Stimulated activated CD4-positive, alpha-beta T cell treated with anti-CD3 and anti-CD28 coated beads, Interleukin-12 subunit alpha, Interleukin-12 subunit beta, amount 100 ng/mL, for 48 hours (primary cell): Measurements from ENCODE around the gene HIBCH.
A peak's percentile ranks its signal among the peaks of the same experiment; 100 is the strongest.
"Not testable (repeated sequence)": the region's sequence is repeated elsewhere in the genome, so short reads cannot be mapped to it uniquely, and the experiment has no call there.

Source experiments
- DNase-seq, 3 donors: peaks; one replicate each; pipeline ENCODE4 v3.0.0-alpha.2; 2020; ENCODE audit warnings: low read depth in 2 of 3, low spot score in 1 of 3

Gene HIBCH

DNA sequence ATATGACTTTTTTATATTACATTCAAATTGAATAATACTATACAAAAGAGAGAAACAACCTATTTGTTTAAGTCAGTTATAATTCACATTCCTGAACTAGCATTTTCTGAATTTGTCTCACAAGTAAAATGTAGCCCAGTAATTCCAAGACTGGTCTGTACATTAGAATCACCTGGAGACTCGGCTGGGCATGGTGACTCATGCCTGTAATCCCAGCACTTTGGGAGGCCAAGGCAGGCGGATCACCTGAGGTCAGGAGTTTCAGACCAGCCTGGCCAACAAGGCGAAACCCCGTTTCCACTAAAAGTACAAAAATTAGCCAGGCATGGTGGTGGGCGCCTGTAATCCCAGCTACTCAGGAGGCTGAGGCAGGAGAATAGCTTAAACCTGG lies 7.0 kb downstream of the HIBCH start:
- DNase-seq = not testable (repeated sequence)

DNA sequence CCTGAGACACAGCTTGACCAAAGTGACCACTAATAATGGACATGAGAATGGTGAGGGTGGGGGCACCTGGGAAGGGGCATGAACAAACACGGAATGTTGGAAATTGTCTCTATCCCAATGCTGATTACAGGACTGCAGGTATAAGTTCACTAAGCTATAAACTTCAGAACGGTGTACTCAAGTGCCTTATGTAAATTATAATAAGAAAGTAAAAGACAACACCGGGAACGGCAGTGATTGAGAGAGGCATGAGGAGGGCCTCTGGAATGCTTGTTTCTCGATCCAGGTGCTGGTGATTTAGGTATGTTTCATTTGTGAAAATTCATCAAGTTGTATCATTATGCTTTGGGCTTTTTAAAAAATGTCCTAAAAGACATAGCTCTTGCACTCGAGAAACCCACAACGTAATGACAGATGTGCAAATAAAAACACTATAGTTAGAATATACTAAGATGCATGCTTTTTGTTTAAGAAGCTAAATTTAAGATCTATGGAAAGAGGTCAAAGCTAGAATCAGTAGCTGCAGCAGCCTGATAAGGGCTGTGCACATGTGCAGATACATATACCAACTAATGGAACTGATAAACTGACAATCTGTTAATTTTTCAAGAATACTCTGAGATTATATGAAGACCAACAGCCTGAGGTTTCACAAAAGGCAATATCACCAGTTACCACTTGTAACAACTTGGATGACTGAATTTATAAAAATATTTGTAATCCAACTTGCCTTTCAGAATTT lies 7.6 kb downstream of the HIBCH start:
- no peak for DNase-seq

DNA sequence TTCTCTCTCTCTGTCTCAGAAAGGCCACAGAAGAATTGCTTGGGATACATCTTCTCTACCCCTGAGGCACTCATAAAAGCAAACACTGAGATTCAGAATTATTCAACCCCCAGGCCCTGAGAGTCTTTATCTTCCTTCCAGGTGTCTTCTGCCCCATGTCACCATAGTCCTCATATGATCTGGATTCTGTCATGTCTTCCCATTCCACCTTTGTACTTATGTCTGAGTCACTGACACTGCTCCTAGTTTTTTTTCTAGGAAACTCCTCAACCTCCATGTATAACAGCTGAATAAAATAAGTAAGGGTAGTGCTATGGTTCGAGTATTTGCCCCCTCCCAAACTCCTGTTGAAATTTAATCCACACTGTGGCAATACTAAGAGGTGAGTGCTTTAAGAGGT lies 11.6 kb downstream of the HIBCH start:
- no peak for DNase-seq

DNA sequence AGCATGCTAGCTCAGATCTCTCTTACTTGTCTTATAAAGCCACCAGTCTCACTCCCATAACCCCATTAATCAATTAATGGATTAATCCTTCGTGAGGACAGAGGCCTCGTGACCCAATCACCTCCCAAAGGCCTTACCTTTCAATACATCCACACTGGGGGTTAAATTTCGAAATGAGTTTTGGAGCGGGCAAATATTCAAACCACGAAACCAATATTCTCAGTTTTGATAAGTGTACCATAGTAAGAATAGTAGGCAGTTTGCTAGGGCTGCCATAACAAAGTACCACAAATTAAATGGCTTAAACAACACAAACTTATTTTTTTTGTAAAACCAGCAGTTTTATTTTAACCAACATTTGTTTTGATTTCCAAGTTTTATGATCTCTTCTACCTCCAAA lies 15.2 kb downstream of the HIBCH start:
- no peak for DNase-seq

DNA sequence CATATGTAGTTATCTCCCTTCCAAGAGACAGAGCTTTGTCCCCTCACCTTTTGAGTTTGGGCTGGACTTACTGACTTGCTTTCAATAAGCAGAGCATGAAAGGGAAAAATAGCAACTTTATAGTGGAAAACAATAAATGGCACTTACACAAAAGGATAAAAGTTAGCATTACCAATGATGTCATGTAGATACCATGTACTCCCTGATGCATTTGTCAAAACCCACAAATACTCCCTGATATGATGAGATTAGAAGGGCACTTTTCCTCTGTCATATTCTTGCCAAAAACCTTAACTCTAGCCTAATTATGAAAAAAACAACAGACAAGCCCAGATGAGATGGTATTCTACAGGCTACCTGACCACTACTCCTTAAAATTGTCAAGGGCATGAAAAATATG lies 16.0 kb downstream of the HIBCH start:
- no peak for DNase-seq

DNA sequence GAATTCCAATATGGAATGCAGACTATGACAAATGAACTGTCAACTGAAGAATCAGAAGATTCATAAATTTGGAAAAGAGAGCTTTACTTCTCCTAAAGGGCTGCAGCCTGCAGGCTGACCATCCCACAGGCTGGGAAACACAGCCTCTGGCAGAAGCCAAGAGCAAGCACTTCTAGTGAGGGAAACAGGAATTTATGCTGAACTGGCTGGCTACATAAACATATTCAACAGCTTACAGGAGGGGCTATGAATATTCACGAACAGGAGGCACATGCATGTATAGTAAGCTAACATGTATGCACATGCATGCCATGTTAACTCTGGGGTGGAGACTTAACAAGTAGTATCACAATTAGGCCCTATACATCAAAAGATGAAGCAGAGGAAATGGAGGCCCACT lies 17.6 kb downstream of the HIBCH start:
- DNase-seq = no peak

DNA sequence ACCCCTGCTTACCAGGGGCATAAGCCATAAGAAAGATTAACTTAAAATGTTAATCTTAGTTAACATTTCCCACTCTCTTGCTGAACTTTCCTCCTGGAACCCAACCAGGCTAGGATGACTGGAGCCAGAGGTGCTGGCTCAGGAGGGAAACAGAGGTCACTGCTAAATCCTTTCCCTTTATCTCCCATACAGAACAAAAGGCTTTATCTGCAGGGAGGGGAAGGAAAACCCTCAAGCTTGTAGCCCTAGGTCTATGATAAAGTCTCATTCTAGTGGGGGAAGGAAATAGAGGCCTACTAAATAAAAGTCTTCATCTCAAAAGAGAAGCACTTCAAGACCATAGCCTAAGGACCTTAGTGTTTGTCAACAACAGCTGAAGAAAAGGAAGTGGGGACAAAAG lies 18.6 kb downstream of the HIBCH start:
- no peak for DNase-seq

DNA sequence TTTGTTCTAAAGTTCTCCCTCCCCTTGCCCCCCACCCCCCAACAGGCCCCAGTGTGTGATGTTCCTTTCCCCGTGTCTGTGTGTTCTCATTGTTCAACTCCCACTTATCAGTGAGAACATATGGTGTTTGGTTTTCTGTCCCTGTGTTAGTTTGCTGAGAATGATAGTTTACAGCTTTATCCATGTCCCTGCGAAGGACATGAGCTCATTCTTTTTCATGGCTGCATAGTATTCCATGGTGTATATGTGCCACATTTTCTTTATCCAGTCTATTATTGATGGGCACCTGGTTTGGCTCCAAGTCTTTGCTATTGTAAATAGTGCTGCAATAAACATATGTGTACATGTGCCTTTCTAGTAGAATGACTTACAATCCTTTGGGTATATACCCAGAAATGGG lies 21.7 kb downstream of the HIBCH start:
- DNase-seq = not testable (repeated sequence)

DNA sequence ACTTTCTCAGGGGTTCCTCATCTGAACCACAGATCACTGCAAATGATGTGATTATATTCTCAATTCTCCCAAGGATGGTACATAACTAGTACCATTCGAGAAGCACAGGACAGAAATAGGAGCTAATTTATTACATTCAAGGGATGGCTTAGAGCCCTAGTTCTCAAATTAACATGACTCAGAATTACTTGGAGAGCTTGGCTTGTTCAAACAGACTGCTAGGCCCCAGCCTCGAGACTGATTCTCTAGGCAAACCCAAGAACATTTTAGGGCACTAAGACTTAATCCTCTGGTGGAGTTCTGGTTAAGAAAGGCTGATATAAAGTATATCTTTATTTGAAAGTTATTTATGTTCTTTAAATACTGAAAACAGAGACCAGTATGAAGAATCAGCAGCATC lies 35.8 kb downstream of the HIBCH start:
- no peak for DNase-seq

DNA sequence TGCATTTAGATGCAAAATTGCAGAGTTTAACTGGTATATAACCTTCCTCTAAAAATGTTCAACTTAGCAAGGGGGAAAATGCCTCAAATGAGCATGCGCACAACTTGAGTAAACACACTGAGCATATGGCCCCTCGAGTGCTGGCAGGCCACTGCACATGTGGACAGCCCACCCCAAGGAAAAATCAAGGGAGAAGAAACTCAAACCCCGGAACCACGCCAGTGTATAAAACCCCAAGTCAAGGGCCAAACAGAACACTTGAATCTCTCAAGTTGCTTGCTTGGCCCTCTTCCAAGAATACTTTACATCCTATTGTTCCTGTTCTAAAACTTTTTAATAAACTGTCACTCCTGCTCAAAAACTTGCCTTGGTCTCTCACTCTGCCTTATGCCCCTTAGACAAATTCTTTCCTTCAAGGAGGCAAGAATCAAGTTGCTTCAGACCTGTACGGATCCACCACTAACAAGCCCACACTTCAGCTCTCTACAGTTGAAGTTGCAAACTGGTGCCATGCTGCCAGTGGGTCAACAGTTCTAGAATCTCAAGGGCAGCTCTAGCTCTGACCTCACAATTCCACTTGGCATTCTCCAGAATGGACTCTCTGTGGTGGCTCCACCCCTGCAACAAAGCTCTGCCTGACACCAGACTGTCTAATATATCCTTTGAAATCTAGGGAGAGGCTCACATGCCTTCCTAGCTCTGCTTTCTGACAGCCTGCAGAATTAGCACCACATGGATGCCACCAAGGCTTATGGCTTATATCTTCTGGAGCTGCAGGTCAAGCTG lies 38.9 kb downstream of the HIBCH start:
- DNase-seq = no peak

DNA sequence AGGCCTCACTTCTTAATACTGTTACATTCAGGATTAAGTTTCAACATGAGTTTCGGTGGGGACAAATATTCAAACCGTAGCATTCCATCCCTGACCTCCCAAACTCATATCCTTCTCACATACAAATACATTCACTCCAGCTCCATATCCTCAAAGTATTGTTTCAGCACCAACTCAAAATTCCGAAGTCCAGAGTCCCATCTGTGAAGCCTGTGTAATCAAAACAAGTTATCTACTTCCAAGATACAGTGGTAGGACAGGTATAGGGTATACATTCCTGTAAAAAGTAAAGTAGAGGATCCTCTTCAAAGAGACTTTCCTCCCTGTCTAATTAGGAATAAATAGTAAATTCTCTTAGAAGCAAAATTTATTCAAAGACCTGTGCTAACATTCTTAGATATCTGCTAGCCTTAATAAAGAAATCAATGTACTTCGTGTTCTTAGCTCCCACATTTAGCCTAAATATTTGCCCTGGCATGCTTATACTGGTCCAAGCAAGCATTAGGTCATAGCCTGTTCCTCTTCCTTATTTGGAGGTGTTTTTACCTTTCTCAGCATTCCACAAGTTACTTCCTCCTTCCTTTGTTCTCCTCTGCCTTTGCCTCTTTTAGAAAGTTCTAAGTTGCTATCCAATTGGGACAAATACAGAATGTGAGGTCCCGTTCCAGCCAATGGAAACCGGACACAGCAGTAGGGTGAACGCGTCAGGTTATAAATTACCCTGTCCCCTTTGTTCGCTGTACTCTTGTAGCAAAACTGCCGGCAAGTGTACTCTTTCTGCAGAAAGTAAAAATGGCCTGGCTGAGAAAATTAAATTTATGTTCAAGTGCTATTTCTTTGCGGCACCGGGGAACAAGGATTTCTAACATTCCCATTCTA lies 40.1 kb downstream of the HIBCH start:
- DNase-seq = not testable (repeated sequence)

DNA sequence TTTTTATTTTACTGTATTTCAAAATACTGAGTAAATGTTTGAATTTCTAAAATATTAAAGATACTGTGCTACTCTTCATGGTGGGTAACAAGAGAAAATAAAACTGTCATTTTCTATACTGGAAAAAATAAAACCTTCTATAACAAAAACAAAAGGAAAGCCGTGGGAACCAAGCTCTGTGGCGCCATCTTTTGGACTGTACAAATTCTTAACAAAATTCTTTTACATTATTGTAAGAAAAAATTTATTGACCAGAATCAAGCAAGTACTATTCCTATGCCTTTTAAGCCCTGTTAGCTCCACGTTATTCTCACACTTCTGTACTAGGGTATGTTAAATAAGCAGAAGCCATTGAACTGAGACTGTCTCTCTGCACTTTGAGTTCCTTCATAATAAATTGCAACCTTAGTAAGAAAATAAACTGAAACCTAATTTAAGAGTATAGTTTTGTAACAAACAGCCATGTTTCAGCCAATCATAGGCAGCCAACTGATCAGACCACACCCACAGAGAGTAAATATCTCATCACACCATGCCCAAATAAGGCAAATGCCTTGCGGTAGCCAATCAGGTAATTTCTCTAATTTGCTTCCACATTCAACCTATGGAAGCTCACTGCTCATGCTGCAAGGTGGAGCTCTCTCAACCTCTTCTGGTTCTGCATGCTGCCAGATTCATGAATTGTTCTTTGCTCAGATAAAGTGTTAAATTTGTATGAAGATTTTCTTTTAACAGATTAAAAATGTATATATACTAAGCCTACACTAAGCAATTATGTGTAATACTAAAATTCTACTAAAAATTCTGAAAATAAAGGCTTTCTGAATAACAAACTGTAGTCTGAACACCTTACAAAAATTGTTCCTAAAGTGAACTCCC lies 42.2 kb downstream of the HIBCH start:
- peak in 1 of 3 donors; percentile 32 for DNase-seq

DNA sequence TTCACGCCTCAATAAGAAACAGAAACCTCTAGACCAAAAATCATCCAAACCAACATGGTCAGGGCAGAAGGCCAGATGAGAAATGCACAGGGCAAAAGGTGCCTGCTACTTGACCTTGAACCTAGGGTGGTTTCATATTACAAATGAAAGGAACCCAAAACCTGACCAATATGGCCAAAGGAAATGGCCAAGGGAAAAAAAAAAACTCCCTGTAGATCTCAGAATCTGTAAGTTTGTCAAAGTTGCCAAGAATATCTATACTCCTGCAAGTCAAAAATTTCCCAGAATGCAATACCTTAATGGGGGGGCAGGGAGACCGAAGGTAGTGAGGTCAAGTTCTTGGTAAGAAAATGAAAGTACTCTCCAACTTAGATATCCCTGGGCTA lies 47.2 kb downstream of the HIBCH start:
- no peak for DNase-seq

DNA sequence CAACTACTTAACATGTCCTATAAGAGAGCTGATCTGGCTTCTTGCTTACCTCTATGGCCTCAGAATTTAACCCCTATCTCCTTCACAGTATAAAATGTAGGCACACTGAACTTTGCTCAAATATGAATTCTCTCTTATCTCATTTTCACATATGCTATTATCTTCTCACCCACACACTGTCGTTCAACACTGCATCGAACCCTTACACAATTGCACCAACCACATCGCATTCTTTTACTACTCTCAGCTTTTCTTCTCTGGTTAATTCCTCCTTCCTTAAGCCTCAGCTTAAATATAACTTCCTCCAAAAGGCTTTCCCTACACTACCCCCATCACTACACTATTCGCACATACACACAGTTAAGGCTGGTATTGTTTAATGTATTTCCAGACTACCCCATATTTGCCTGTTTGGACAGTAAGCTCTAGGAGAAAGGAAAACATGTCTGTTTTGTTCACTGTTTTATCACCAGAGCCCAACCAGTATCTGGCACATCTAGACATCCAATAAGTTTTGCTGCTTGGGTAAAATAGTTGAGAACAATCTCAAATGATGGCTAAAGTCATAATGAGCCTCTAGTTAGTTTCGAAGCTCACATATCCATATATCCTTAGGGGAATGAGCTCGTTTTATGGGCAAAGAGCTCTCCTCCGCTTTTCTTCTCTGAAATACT lies 47.7 kb downstream of the HIBCH start:
- no peak for DNase-seq

DNA sequence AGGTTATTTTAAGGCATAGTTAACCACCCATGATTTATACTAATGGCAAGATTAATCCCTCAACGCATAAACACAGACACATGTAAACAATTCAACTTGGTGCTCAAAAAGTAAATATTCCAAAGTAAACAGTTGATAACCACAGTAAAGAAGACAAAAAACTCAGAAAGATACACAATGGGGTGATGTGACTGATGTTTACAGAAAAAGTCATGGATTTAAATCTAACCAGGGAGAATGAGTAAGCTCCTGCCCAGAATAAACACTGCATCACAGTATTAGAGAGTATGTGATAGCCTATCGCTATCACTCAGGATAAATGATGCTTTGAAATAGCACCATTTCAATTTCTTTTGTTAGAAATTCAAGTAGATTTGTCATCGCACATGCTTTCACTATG lies 49.3 kb downstream of the HIBCH start:
- DNase-seq = no peak

DNA sequence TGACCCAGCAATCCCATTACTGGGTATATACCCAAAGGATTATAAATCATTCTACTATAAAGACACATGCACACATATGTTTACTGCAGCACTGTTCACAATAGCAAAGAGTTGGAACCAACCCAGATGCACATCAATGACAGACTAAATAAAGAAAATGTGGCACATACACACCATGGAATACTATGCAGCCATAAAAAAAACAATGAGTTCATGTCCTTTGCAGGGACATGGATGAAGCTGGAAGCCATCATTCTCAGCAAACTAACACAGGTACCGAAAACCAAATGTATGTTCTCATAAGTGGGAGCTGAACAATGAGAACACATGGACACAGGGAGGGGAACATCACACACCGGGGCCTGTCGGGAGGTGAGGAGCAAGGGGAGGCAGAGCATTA lies 49.9 kb downstream of the HIBCH start:
- not testable (repeated sequence) for DNase-seq

DNA sequence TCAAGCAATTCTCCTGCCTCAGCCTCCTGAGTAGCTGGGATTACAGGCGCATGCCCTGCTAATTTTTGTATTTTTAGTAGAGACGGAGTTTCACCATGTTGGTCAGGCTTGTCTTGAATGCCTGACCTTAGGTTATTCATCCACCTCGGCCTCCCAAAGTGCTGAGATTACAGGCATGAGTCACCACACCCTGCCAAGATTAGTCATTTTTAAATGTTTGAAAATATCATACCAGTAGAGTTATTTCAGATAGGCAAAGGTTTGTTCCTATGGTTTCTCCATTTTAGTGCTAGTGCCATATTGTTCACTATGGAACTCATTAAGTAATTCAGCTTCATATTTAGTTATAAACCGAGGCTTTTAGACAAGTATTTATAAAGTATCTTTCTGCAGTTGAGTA lies 52.3 kb downstream of the HIBCH start:
- no peak for DNase-seq

DNA sequence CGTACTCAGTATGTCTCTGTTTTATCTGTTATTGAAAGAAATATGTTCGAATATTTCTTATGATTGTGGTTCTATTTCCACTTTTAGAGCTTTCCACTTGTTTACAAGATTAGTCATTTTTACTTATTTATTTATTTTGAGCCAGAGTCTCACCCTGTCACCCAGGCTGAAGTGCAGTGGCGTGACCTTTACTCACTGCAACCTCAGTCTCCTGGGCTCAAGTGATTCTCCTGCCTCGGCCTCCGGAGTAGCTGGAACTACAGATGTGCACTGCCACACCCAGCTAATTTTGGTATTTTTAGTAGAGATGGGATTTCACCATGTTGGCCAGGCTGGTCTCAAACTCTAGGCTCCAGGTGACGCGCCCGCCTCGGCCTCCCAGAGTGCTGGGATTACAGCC lies 53.3 kb downstream of the HIBCH start:
- DNase-seq = no peak

DNA sequence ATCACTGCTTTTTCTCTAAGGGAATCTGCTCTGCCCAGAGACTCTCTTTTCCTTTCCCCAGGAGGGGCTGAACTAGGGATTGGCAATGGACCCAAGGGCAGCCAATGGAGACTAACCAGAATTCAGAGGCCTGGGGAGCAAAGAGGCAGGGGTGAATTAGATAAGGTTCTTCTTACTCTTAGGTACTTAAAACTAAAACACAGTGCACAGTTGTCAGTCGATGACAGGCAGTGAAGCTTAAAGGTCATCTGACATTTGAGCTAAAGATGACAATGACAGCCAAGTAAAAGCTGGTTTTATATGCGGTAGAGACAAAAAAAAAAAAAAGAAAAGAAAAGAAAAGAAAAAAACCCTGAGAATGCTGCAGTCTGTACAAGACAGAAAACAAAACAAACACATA lies 57.8 kb downstream of the HIBCH start:
- no peak for DNase-seq

DNA sequence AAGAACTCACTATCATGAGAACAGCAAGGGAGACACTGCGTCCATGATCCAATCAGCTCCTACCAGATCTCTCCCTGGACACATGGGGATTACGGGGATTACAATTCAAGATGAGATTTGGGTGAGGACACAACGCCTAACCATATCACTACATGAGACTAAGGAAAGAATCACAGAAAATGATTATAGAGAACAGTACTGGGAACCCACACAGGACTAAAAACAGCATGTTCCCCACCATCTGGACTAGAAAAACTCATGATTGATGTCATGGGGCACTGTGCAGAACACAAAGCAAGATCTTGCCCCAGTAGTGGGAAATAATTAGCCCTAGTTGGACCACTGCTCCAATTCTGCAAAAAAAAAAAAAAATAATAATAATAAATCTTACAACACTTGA lies 63.5 kb downstream of the HIBCH start:
- peak in 1 of 3 donors; percentile 7 for DNase-seq
